M059J (cell line): ENCODE results near the gene MORC1. TPM values are rescaled to one million over a fixed set of nuclear protein-coding genes. Genes with fewer than 3 reads are reported as not detected.

Source experiments
- DNase-seq: peaks from one replicate; pipeline ENCODE4 v3.0.0-alpha.2; 2012; ENCODE audit warnings: low read depth
- total RNA-seq: library from RNA; depleted of rRNA; stranded (reverse); fragments of >200 nt; shearing (Covaris generic); gene quantifications from 2 replicates; pipeline ENCODE4 v1.2.3, GENCODE V29; 2014

MORC1 gene
- total RNA-seq, 1 experiment from 2014 or later = 0.02 TPM

DNA sequence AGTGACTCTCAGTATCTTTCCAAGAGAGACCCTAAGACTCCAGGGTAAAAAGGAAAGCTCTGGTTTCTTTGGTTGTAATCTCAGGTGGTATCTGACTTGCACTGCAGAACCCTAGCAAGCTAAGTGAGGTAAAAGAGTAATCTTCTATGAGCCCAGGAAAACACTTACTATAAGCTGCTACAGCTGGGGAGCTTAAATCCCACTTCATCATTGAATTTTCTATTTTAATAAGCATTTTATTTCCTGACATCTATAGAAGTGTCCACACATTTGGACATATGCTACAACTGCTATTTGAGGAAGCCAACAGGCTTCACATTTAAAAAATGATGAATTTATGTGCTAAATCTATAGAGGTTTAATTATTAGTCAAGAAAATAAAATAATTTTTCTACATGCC, 91.1 kb downstream of the MORC1 start:
- DNase-seq = no peak

DNA sequence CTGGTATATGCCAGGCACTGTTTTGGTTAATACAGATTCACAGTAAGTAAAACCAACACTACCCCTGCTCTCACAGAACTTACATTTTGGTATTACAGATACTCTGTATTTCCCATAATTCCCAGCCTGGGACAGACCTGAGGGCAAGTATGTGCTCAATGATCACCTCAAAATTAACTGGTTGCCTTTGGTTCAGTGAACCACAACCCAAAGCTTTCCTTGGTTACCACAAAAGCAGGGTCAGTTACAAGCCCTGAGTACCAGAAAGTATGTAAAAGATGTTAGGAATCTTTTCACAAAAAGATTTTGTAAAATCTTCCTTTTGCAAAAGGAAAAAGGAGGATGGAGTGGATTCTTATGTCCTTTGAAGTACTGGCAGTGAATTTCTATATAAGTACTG, 92.0 kb downstream of the MORC1 start:
- no peak for DNase-seq

DNA sequence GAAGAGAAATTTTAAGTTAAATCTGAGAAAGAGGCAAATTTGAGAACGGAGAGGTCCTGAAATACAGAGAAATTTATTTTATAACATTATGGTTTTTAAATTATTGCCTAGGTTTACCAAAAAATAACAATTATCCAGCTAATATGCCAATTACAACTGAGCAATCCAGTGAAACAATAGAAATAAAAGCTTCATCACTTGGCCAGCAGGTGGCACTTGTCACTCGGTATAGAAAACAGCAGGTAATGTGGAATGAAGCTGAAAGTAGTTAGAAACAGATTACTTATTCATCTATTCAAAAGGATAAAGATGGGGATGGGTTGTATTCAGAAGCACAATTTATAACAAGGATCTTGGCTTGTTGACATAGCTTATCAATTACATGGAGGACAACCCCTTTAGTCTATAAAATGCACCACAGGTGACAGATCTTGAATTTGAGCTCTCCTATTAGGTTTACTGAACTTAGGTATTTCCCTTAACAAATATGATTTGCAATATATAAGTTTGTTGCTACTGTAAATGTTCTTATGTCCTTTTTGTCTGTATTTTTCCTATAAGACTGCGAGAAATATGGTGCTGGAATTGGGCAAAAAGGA, 94.2 kb downstream of the MORC1 start:
- DNase-seq = peak; percentile 49

DNA sequence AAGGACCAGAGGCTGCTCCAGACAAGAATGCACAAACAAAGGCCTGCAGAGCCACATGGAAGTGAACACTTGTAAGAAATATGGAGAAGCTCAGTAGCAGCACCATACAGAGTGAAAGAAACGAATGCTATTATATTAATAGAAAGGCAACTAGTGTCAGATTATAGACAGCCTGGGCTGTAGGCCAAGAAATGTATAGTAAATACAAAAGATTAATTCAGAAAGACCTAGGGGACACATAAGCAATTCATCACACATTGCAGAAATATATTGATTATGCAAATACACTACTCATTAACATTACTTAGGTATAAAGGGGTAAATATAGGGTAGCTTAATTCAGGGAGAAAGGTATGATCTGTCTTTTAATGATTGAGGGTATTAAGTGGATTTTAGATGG, 94.8 kb downstream of the MORC1 start:
- DNase-seq = no peak

DNA sequence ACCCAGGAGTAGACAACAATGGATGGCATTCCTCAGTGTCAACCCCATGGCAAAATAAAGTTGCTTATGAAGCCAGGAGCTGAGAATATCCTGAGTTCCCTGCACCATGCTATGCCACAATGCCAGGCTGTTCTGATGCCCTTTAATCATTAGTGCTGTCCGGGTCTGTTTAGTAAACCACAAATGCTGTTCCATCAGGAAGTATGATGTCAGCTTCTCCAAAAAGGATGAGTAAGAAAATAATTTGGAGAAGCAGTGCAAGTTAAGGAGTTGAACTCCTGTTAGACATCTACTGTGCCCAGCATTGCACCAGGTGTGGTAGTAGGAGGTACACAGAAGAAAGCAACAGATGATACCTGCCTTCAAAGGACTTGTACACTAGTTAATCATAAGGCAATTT, 96.4 kb downstream of the MORC1 start:
- DNase-seq = peak; percentile 15

DNA sequence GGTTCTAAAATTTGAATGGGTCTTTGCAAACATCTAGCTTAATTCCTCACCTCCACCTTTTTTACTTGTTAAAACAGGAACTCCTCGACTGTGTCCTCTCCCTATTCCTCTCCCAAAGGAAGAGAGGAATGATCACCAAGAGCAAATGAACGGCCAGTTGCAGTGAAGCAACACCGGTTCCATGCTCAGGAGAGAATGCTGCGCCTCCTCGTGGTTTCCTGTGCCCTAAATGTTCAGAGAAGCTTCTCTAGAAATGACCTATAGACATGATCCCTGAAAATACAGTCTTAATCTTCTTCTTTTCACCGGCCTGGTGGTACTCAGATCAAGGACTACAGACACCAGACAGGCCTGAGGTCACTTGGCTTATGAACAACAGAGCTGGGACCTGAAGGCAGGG, 99.1 kb downstream of the MORC1 start:
- peak; percentile 4 for DNase-seq

DNA sequence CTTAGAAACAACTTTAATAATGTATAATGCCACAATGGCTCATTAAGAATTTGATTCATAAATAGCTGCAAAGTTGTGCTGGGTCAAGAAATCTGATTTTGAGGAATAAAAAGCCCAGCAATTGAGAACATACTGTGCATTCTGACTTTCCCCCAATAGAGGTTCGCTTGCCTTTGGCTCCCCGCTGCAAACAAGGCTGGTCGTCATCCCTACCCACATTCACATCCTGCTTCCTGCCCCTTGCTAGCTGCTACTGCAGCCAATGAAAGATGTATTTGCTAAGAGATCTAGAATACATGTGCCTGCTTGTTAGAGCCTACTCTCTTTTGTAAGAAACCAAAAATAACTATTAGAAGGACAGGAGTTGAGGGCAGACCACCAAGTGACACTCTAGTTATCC, 112.5 kb downstream of the MORC1 start:
- no peak for DNase-seq

DNA sequence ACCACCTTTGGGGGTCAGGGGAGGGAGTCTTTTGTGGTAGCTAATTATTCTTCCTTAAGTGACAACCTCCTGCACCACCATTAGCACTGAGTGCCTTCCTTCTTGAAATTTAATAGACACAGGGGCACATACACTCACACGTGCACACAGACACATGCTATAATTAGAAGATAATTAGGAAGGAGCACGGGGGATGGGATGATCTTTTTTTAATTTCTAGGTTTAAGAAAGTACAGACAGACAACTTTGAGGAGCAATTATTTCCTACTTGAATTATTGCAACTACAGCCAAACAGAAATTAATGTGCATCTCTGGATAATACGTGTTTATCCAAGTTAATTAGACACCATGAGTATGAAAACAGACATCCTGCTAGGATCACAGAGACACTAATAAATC, 119.5 kb downstream of the MORC1 start:
- no peak for DNase-seq

DNA sequence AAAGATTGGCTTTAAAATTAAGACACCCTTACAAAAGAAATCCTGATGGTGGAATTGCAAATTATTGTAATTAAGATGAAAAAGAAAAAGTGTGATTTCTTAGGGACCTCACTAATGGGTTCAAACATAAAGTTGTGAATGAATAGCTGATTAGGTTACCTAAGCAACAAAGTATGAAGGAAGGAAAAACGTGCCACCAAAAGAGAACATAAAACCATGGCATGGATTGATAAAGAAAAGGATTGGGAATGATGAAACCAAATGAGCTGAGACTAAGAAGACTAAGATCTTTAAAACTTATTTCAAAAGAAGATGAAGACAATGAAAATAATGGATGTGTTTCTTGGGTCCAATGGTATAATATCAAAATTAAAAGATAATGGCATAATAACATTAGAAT, 132.1 kb downstream of the MORC1 start:
- no peak for DNase-seq

DNA sequence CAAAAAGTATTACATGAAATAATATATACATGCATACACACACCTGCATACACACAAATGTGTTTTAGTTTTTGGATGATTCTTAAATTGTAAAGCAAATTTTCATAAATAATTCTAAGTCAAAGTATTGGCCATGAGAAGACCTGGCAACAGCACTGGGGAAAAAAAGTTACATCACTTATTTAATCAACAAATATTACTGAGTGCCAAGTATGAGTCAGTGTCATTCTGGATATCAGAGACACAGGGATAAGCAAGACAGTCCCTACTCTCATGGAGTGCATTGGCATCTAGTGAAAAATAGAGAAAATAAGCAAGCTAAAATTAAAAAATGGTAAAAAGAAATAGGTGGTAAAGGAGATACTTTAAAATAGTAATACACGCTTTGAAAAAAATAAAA, 134.9 kb downstream of the MORC1 start:
- peak; percentile 6 for DNase-seq

DNA sequence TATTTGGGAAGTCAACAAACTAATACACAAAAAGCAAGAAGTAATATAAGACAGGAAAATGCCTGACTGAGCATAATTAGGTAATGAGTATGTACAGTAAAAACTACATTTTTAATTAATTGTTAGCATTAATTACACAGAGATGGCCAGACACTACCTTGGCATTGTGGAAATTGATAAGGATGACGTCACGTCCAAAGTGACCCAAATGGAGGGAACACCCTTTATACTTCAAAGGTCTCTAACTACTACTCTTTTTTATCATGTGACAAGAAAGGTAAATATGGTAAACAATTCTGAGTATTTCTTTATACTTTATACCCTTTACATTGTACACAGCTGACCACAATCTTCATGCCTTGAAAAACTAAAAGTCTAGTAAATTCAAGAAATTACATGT, 141.9 kb downstream of the MORC1 start:
- no peak for DNase-seq

DNA sequence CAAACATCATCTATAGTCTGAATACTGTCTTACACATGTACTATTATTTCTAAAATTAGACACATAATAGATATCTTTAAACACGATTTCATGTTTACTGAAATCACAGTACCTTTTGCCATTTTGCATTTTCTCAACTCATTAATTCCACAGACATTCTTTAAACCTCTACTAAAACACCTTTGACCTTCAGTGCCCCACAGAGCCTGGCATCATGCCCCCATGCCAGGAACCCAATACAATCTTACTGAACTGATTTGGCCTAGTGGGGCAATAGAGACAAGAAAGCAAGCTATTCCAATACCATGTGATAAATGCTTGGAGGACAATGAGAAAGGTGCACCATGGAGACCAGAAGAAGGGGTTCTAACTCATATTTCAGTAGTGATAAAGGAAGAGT, 144.9 kb downstream of the MORC1 start:
- DNase-seq = no peak

DNA sequence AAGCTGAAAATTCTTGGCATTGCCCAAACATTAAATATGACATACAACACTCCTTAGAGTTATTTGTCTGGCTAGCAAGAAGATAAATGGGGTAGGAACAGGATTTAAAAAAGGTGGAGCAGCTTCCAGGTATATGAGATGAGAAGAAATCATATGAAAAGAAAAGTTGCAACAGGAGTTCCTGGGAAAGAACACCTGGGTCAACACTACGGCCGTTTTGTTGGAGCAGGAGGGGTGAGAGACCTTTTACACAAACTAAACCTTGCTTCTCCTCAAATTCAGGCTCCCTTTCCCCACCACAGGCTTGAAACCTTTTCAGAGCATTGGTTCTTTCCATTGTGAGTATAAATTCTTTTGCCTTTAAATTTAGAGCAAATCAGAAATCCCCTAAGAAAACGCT, 145.5 kb downstream of the MORC1 start:
- no peak for DNase-seq

DNA sequence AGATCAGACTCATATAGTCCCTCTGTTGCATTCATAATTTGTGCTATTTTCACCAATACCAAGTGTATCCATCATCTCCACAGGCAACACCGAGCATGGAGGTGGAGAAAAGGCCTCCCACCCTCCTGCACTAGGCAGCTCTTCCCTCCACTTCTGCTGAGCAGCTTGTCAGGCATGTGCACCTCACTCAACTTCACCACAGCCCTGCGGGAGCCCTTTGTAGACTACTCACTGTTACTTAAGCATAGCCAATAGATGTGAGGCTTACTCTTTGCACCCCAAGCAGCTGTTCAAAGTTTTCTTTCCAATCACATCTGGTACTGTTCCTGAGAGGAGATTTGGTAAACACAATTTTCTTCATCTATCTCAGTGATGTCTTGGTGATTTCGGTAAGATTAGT, 147.4 kb downstream of the MORC1 start:
- no peak for DNase-seq

DNA sequence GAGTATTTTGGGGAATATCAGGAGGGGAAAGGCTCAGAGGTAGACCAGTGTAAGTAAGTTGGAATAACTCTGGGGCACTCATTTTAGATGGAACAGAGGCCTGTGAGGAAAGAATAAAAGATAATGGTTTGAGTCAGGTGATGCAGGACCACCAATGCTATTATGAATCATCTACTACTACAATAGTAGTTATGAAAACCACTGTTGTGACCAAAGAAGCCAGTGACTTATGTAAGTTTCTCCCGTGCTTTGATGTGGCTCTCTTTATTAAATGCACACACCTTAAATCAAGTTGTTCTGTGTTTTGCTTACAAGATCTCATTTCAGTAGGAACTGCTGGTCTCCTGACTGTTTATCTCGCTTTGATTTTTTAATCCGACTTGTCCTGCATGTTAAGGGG, 151.2 kb downstream of the MORC1 start:
- DNase-seq = no peak

DNA sequence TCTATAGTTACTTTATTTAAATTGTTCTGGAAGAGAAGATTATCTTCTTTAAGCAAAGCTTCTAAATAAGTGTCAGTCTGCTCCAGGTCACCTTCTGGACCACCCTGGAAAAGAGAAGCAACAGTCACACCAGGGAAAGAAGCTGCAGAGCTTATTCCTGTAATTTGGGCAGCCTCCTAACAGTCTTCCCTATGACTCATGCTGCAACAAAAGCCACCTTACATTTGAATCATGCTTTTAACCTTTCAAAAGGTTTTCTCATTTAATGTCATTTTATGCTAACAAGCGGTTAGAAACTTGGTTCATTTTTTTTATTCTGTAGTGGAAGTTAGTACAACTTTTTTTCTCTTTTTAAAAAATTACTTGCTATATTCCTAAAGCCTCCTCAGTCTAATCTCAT, 158.9 kb downstream of the MORC1 start:
- peak; percentile 64 for DNase-seq

DNA sequence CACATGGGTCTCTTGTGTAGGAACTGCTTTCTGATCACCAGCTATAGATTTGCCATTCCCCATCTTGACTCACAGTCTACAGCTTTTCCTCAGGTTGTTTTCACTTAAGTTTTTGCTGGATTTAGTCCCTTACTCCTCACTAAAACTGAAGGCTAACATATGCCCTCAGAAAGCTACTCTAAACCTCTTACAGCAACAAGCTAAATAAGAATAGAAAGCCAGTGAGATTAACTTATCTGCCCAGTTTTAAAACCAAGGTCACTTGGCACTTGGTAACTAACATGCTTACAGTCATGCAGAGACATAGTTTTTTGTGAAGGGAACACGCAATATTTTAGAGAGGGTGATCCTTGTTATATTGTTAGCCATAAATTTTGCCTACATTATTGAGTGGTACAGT, 164.2 kb downstream of the MORC1 start, which contains the start of gene GUCA1C:
TSS of gene GUCA1C (minus strand) at position 180 of the 400 bp plus-strand sequence. CDS start at position 63, 117 bp downstream.
- no peak for DNase-seq

DNA sequence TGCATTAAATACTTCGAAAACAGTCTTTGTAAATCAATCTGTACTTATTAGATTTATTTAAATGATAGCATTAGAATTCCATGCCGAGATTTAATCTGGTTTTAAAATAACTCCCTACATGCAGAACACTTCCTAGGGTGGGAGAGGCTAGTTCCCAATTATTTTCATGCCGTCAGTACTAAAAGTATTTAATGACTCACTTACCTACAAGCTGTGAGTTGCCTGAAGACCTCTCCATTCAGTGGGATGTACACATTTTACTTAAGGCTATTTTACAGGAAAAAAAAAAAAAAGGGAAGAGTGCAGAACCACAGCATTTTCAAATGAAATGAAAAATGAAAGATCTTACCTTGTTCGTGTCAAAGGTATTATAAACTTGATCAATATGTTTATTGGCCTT, 164.7 kb downstream of the MORC1 start:
- DNase-seq = peak; percentile 27

DNA sequence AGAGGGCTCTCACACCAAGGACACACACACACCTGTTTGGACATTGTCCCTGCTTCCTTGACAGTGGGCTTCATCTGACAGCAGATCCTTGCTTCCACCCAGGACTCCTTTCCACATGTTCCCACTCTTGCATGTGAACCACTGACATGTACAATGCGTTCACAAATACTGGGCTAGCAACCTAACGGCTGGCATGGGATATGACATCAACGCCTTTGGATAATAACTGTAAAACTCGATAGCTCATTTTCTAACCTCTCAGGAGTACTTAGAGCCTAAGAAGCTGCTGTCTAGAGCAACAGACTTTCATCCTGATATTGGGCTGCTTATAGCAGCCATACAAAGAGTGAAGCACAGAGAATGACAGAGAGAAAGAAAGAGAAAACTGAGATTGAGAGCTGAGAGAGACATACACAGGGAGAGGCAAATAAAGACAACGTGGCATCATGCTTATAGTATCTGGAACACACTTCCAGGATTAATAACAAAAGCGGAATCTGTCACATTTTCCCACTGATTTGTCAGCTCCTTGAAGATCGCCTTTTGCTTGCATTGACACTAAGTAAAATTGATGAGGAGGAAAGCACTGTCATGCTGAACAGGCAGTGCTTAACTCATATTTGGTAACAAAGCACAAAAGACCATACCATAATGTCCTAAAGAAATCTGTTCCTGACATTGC, 166.0 kb downstream of the MORC1 start:
- no peak for DNase-seq

DNA sequence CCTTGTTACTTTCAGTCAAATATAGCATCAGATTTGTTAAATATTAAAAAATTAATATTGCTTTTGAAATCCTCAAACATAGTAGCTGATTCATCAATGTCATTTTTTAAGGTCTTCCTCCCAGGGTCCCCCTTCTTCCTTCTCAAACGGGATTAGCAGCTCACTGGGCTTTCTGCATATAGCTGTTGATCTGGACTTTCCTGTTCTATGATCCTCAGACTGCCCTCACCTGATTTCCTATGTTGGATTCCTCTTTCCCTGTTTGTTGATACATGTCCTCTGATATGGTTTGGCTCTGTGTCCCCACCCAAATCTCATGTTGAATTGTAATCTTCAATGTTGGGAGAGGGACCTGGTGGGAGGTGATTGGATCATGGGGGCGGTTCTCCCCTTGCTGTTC, 170.1 kb downstream of the MORC1 start:
- DNase-seq = no peak

DNA sequence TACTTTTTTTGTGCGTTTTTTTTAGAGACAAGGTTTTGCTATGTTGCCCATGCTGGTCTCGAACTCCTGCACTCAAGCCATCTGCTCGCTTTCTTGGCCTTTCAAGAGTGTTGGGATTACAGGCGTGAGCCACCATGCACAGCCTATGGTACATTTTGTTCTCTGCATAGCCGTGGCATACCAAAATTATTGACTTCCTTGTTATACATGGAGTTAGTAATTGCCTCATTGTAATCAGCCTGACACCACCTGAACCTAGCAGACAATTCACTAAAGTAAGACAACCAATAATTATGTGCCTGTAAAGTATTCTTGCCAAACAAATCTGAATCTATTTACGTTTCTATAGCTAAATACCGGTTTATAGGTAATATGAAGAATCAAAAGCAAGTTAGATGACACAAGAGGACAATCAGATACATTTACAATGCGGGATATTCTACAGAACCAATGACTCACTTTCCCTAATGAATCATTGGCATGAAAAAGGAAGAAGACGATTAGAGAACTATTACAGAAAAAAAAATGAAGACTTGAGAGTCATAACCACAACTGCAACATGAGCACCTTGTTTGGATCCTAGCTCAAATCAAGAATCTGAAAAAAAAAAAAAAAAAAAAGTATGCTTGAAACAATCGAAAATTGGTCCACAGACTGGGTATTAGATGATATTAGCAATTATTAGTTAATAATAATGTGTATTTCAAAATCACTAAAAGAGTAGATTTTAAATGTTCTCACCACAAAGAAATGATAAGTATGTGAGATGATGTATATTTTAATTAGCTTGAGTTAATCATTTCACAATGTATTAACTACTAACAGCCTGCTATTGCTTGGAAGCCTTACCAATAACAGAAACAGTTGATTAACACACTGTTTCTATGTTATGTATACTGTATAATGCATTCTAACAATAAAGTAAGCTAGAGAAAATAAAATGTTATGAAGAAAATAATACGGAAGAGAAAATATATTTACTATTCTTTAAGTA, 171.3 kb downstream of the MORC1 start:
- peak; percentile 84 for DNase-seq

DNA sequence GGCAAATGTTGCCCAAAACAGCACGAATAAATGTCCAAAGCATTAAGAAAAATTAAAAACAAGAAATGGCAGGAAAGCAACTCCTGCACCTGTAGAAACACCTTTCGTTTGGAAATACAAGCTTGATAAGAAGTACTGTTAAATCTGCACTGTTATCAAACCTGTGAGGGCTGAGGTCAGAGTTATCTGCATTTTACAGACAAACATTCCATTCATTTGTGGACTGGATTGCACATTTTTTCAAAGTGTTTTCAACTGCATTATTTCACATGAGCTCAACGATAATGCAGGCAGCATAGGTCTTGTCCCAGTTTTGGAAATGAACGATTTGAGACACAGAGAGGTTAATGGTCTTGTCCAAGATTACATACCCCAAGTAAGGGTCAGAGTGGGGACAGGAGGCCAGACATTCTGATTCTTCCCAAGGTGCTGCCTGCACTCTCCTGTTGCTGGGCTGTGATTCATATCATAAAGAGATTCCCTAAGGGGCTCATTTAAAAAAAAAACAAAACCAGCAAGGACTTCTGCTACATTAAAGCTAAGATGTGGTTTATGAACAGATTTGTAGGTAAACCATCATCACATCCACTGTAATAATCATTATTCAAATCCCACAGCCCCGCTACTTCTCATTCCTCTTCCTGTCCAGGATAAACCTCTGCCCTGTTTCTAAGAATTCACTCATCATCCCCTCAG, 177.2 kb downstream of the MORC1 start:
- peak; percentile 79 for DNase-seq
